CD1c-positive myeloid dendritic cell (primary cell): ENCODE data around the gene SPATA13.

ENCODE experiments used
- DNase-seq: peaks from one replicate; pipeline ENCODE4 v3.0.0-alpha.2; 2016; ENCODE audit errors: extremely low spot score

SPATA13 gene

GRCh38 chr13:24167666-24168391, 7.3 kb downstream of the SPATA13 start:
- DNase-seq: no peak

GRCh38 chr13:24168392-24168750, 7.9 kb downstream of the SPATA13 start:
- no peak for DNase-seq

GRCh38 chr13:24168979-24169378, 8.5 kb downstream of the SPATA13 start:
- DNase-seq: no peak

GRCh38 chr13:24172071-24172470, 11.6 kb downstream of the SPATA13 start:
- DNase-seq: no peak

GRCh38 chr13:24173795-24174194, 13.3 kb downstream of the SPATA13 start:
- no peak for DNase-seq

- no peak for DNase-seq
These were observed 15.3 kb downstream of the SPATA13 start for GRCh38 chr13:24175847-24176246.

GRCh38 chr13:24176351-24177101, 16.0 kb downstream of the SPATA13 start:
- no peak for DNase-seq

- no peak for DNase-seq
These were observed 18.4 kb downstream of the SPATA13 start for GRCh38 chr13:24178847-24179485.

GRCh38 chr13:24179486-24179850, 18.9 kb downstream of the SPATA13 start:
- no peak for DNase-seq

- DNase-seq: no peak
These were observed 20.3 kb downstream of the SPATA13 start for GRCh38 chr13:24180750-24181377.

- no peak for DNase-seq
These were observed 21.6 kb downstream of the SPATA13 start for GRCh38 chr13:24181991-24182702.

- no peak for DNase-seq
These were observed 22.2 kb downstream of the SPATA13 start for GRCh38 chr13:24182703-24183081.

- DNase-seq: no peak
These were observed 23.2 kb downstream of the SPATA13 start for GRCh38 chr13:24183741-24184182.

- no peak for DNase-seq
These were observed 23.8 kb downstream of the SPATA13 start for GRCh38 chr13:24184265-24184841.

GRCh38 chr13:24184882-24185281, 24.4 kb downstream of the SPATA13 start:
- DNase-seq: no peak

GRCh38 chr13:24185591-24186232, 25.2 kb downstream of the SPATA13 start:
- no peak for DNase-seq

- peak; percentile 63 for DNase-seq
These were observed 26.7 kb downstream of the SPATA13 start for GRCh38 chr13:24187185-24187584.

GRCh38 chr13:24192057-24192810, 31.7 kb downstream of the SPATA13 start:
- peak; percentile 37 for DNase-seq

GRCh38 chr13:24192811-24193162, 32.3 kb downstream of the SPATA13 start:
- no peak for DNase-seq

GRCh38 chr13:24194447-24194846, 33.9 kb downstream of the SPATA13 start:
- DNase-seq: no peak
